SK-N-MC (cell line): Measurements from ENCODE around the gene B3GNT7.
"Not testable (repeated sequence)": the region's sequence is repeated elsewhere in the genome, so short reads cannot be mapped to it uniquely, and the experiment has no call there.

Experiments
- DNase-seq: peaks from one replicate; pipeline ENCODE4 v3.0.0-alpha.2; 2011; ENCODE audit warnings: low read depth, low spot score
- H3K27ac ChIP-seq: fragments of 200-600 bp; sonication (generic); 2 replicates; pipeline ENCODE4 v1.5.1; 2016; ENCODE audit warnings: mixed run types
- H3K36me3 ChIP-seq: fragments of 200-600 bp; sonication (generic); 2 replicates; pipeline ENCODE4 v1.6.1; 2017; ENCODE audit warnings: antibody characterized with exemption, low read length, mixed read lengths; ENCODE audit not compliant: insufficient read depth
- H3K4me3 ChIP-seq: fragments of 200-600 bp; sonication (generic); 2 replicates; pipeline ENCODE4 v1.5.1; 2016
- H3K9ac ChIP-seq: fragments of 200-600 bp; sonication (generic); 2 replicates; pipeline ENCODE4 v1.8.0; 2017; ENCODE audit warnings: mixed run types, mixed read lengths; ENCODE audit not compliant: insufficient read length
- H3K9me3 ChIP-seq: fragments of 200-600 bp; sonication (generic); 2 replicates; pipeline ENCODE4 v1.6.1; 2017; ENCODE audit warnings: low read depth, mild to moderate bottlenecking, antibody characterized with exemption, low read length, moderate library complexity, mixed read lengths
- EZH2 ChIP-seq: fragments of 200-600 bp; sonication (generic); IDR thresholded peaks from one replicate; pipeline ENCODE4 v1.6.1; 2017; ENCODE audit warnings: antibody characterized with exemption
- FOXP2 ChIP-seq: optimal IDR thresholded peaks from 2 replicates; pipeline ENCODE3; 2011; ENCODE audit warnings: mild to moderate bottlenecking, moderate library complexity; ENCODE audit not compliant: insufficient read depth; ENCODE audit errors: extremely low read length, control extremely low read depth
- POLR2AphosphoS5 ChIP-seq: IDR thresholded peaks from 2 replicates; pipeline ENCODE4 v1.6.1; 2012; ENCODE audit warnings: mild to moderate bottlenecking, low read depth, low read length, borderline replicate concordance

The B3GNT7 gene

GRCh38 chr2:231399046-231399852, 3.7 kb downstream of the B3GNT7 start:
- no peaks in the 10 kb centered on the region for H3K36me3 ChIP-seq
- H3K4me3 ChIP-seq: no peak overlapping the region
- TF ChIP-seq FOXP2 (no peak), POLR2AphosphoS5 (no peak), EZH2 (no peak)
- no peaks in the 10 kb centered on the region for H3K9me3 ChIP-seq
- DNase-seq: no peak
- no peak overlapping the region for H3K9ac ChIP-seq
- no peak overlapping the region for H3K27ac ChIP-seq

- no peak overlapping the region for H3K9ac ChIP-seq
- H3K27ac ChIP-seq: no peak overlapping the region
- H3K36me3 ChIP-seq: no peaks in the 10 kb centered on the region
- no peaks in the 10 kb centered on the region for H3K9me3 ChIP-seq
- H3K4me3 ChIP-seq: no peak overlapping the region
- DNase-seq: no peak
- no peak for TF ChIP-seq EZH2
- TF ChIP-seq POLR2AphosphoS5: no peak
- TF ChIP-seq FOXP2: no peak
Measured at GRCh38 chr2:231399853-231400680, 4.6 kb downstream of the B3GNT7 start.

- H3K9ac ChIP-seq, H3K36me3 ChIP-seq, H3K4me3 ChIP-seq, H3K9me3 ChIP-seq, DNase-seq, H3K27ac ChIP-seq: not testable (repeated sequence)
Measured at GRCh38 chr2:231400681-231401080, 5.2 kb downstream of the B3GNT7 start.

GRCh38 chr2:231401101-231401500, 5.6 kb downstream of the B3GNT7 start:
- not testable (repeated sequence) for H3K36me3 ChIP-seq, H3K27ac ChIP-seq, DNase-seq, H3K9ac ChIP-seq, H3K9me3 ChIP-seq, H3K4me3 ChIP-seq

- not testable (repeated sequence) for H3K4me3 ChIP-seq, H3K9ac ChIP-seq, DNase-seq, H3K27ac ChIP-seq, H3K36me3 ChIP-seq, H3K9me3 ChIP-seq
Measured at GRCh38 chr2:231403421-231404182, 8.1 kb downstream of the B3GNT7 start.

- not testable (repeated sequence) for DNase-seq, H3K9ac ChIP-seq, H3K27ac ChIP-seq, H3K36me3 ChIP-seq, H3K4me3 ChIP-seq, H3K9me3 ChIP-seq
Measured at GRCh38 chr2:231404183-231404578, 8.7 kb downstream of the B3GNT7 start.

- not testable (repeated sequence) for H3K9ac ChIP-seq
Measured at GRCh38 chr2:231405601-231406367, 10.3 kb downstream of the B3GNT7 start.

GRCh38 chr2:231407686-231408085, 12.2 kb downstream of the B3GNT7 start:
- H3K9ac ChIP-seq, H3K4me3 ChIP-seq, DNase-seq, H3K36me3 ChIP-seq, H3K9me3 ChIP-seq, H3K27ac ChIP-seq: not testable (repeated sequence)

More at GRCh38 chr2:231405601-231406367, 10.3 kb downstream of the B3GNT7 start:
- H3K36me3 ChIP-seq, DNase-seq, H3K4me3 ChIP-seq, H3K9me3 ChIP-seq, H3K27ac ChIP-seq: not testable (repeated sequence)

DNA sequence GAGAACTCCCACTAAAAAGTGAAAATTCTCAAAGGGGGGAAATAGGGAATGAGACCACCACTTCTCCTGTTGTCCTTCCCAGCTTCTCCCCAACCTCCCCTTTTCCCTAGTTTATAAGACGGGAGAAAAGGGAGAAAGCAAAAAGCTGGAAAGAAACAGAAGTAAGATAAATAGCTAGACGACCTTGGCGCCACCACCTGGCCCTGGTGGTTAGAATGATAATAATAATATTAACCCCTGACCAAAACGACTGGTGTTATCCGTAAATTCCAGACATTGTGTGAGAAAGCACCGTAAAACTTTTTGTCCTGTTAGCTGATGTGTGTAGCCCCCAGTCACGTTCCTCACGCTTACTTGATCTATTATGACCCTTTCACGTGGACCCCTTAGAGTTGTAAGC, 12.8 kb downstream of the B3GNT7 start:
- not testable (repeated sequence) for H3K4me3 ChIP-seq, H3K27ac ChIP-seq, H3K36me3 ChIP-seq, H3K9ac ChIP-seq, DNase-seq, H3K9me3 ChIP-seq
